ENCODE results near the gene NMS.

DNA sequence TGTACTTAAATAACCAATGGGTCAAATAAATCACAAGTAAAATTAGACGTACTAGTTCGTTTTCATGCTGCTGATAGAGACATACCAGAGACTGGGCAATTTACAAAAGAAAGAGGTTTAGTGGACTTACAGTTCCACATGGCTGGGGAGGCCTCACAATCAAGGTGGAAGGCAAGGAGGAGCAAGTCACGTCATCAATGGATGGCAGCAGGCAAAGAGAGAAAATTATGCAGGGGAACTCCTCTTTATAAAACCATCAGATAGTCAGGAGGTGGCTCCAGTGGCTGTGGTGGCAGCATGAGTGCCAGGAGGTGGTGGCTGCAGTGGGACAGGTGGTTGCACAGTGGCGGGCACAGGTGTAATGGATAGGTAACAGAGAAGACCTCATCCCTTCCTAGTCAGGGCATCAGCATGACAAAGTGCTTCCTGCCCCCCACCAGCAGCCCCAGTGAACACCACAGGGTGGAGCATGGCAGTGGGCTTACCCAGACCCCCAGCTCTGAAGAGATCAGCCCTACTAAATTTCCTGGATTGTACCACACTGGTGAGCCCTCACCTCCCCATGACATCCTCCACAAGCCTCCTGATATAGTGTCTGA is 45.9 kb upstream of the NMS start:
- TF ChIP-seq, protein P1, sequence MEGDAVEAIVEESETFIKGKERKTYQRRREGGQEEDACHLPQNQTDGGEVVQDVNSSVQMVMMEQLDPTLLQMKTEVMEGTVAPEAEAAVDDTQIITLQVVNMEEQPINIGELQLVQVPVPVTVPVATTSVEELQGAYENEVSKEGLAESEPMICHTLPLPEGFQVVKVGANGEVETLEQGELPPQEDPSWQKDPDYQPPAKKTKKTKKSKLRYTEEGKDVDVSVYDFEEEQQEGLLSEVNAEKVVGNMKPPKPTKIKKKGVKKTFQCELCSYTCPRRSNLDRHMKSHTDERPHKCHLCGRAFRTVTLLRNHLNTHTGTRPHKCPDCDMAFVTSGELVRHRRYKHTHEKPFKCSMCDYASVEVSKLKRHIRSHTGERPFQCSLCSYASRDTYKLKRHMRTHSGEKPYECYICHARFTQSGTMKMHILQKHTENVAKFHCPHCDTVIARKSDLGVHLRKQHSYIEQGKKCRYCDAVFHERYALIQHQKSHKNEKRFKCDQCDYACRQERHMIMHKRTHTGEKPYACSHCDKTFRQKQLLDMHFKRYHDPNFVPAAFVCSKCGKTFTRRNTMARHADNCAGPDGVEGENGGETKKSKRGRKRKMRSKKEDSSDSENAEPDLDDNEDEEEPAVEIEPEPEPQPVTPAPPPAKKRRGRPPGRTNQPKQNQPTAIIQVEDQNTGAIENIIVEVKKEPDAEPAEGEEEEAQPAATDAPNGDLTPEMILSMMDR (IDR thresholded peaks at IDR 0.05; ENCODE audit: low read depth, low read length) = no peak
- TF ChIP-seq POLR2A (IDR thresholded peaks at IDR 0.05; ENCODE audit: extremely low read depth, insufficient read length) = no peak
- TF ChIP-seq, protein P2, sequence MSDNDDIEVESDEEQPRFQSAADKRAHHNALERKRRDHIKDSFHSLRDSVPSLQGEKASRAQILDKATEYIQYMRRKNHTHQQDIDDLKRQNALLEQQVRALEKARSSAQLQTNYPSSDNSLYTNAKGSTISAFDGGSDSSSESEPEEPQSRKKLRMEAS (IDR thresholded peaks at IDR 0.05; ENCODE audit: low read depth, low read length) = no peak
